Femur (tissue), 1 donor: ENCODE results near the gene SMIM31.

ENCODE experiments used
- DNase-seq: peaks from one replicate; pipeline ENCODE4 v3.0.0-alpha.2; 2017

SMIM31 gene

GRCh38 chr4:164790249-164790648 lies 36.3 kb downstream of the SMIM31 start:
- DNase-seq, result no peak

GRCh38 chr4:164799410-164799809 lies 45.5 kb downstream of the SMIM31 start:
- no peak for DNase-seq

DNA sequence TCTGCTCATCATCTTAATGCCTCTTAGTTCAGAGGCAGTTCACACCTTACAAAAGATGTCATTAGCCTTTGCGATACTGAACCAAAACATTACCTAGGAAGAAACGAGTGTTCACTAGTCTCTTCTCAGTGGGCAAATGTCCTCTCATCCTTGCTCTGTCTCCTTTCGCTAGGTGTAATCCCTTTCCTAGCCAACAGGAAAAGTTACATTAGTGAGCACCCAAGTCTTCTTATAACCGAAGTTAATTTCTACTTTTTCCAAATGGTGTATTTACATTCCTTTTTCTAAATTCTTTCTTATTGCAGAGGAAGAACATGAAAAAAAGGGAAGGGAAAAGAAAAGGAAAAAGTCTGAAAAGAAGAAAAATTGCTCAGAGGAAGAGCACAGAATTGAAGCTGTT lies 46.9 kb downstream of the SMIM31 start:
- no peak for DNase-seq

DNA sequence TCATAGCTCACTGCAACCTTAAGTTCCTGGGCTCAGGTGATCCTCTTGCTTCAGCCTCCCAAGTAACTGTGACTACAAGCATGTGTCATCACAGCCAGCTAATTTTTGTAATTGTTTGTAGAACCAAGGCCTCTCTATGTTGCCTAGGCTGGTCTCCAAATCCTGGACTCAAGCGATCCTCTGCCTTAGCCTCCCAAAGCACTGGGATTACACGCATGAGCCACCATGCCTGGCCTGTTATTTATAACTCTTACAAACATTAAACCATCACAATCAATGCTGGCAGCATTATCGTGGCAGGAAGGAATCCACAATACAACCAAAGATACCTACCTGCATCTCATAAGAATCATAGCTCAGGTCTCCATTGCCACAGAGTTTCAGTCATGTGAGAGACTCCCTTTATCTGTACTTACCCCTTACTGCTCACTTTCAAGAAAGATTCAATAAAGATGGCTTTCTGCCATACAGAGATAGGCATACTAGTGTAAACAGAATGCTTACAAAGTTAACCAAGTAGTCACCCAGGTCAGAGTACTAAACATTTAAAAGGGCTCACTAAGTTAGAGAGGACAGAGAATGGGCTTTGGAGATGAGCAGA lies 48.5 kb downstream of the SMIM31 start:
- DNase-seq, result no peak

- DNase-seq, result no peak
Observed at GRCh38 chr4:164803702-164804101, 49.8 kb downstream of the SMIM31 start.

DNA sequence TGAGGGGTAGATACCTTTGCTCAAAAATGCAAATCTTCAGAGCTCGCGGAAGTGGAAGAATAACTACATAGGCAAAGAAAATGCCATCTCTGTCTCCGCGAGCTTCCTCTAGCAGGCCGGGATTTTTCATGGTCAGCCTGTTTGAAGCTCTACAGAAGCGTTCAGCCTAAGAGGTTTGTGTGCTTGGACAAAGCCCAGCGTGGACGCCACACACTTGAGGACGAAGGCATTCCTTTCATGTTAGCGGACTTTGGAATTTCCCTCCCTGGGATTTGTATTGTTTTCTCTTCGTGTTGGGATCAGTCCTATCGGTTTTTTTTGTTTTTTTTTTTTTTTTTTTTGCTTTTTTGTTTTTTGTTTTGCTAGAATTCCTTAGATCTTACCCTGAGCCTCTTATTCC lies 53.7 kb downstream of the SMIM31 start:
- no peak for DNase-seq

GRCh38 chr4:164813554-164813953 lies 59.6 kb downstream of the SMIM31 start:
- no peak for DNase-seq

GRCh38 chr4:164815711-164816110 lies 61.8 kb downstream of the SMIM31 start:
- DNase-seq, result no peak

DNA sequence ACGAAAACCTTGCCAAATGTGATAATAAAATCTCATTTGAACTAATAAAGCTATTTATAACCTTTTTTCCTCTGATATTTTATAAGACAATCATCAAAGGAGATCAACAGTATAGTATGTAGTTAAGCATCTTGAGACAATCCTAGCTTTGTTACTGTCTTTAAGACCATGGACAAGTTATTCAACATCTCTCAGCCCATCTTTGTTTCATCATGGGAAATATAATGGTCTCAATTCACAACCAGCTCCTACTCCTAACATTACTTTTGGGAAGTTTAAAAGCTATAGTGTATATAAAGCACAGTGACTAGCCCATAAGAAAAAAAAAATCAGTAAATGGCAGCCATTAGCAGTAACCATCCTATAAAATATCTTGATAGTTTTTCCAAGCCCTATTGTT lies 65.4 kb downstream of the SMIM31 start:
- DNase-seq, result no peak

- no peak for DNase-seq
Observed at GRCh38 chr4:164821711-164822110, 67.8 kb downstream of the SMIM31 start.

DNA sequence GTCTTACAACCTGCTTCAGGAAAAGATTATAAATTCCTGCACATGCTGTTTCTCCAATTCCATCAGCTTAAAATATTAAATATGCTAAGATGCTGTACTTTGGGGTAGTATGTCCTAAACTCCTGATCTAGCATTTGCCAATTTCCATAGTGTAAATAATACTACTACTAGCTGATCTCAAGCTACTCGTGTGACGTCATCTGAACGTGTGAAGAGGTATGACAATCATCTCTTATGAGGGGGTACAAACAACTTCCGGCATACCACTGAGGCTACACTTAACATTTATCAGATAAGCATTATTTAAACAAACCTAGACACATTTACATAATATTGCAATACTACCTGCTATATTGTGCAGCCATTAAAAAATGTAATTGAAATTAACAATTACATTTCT lies 70.7 kb downstream of the SMIM31 start:
- DNase-seq, result no peak

DNA sequence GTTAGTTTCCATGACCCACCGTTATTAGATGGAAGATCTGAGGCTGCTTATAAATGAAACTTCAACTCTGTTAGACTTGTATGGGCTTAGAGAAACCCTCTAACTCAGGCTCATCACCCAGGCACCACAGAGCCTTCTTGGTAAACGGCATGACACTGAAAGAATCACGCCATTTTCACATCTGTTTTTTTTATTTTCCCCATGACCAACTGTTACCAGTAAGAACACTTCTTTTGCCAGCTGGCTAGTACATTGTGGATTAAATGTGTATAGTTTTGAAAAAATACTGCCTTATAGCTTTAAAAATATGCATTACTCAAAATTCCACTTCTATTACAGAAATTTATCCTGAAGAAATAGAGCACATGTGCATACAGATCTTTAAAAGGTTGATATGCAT lies 75.0 kb downstream of the SMIM31 start:
- no peak for DNase-seq

DNA sequence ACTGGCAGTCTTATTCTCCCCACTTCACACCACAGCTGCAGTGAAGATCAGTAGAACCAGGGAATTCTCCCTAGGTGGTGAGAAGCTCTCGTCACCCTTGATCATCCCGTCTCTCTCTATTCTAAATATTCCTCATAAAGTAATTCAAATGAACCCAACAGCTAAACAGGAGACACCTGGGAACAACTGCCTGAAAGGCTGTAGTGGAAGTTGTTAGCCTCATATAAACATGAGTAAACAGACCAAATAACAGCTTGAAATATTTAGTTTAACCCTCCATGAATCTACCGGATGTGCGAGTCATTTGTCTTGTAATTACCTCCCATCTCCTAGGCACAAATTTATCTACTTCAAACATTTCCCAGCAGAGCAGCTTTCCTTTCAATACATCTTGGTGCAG lies 92.6 kb downstream of the SMIM31 start:
- no peak for DNase-seq

DNA sequence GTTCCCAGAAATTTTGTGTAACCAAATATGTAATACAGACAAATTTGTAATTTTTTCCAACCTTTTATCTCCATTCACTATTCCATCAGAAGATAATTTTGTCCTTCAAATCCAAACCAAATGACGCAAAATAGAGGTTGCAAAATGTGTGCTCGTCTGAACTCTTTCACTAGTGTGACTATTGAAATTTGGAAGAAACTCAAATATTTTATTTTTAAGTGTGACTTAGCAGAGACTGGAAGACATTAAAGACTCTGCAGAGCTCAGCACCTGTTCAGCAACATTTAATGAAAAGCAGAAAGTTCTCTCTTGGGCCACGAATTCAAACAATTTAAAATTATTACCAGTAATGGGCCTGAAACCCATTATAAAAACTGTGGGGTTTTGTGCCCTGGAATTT lies 93.1 kb downstream of the SMIM31 start:
- DNase-seq, result no peak

- no peak for DNase-seq
Observed at GRCh38 chr4:164847967-164848649, 94.2 kb downstream of the SMIM31 start.
